ENCODE data around the gene ENOX1.

DNA sequence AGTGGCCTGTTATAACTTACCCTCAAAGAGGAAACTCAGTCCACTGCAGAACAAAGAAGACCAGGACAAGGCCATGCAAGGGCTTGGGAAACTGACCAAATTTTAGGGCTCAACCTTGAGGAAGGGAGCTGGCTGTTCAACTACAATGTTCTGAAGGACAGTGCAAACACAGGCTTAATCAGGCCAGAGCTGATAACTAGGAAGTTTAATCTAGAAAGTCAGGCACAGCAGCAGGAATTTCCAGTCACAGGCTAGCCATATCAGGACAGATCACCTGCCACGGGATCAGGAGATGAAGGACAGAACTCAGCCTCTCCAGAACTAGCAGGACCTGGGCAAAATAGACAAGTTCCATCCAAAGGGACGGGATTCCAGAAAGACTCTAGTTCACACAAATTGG is 89.4 kb downstream of the ENOX1 start:
- TF ChIP-seq, protein P1, sequence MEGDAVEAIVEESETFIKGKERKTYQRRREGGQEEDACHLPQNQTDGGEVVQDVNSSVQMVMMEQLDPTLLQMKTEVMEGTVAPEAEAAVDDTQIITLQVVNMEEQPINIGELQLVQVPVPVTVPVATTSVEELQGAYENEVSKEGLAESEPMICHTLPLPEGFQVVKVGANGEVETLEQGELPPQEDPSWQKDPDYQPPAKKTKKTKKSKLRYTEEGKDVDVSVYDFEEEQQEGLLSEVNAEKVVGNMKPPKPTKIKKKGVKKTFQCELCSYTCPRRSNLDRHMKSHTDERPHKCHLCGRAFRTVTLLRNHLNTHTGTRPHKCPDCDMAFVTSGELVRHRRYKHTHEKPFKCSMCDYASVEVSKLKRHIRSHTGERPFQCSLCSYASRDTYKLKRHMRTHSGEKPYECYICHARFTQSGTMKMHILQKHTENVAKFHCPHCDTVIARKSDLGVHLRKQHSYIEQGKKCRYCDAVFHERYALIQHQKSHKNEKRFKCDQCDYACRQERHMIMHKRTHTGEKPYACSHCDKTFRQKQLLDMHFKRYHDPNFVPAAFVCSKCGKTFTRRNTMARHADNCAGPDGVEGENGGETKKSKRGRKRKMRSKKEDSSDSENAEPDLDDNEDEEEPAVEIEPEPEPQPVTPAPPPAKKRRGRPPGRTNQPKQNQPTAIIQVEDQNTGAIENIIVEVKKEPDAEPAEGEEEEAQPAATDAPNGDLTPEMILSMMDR (conservative IDR thresholded peaks at IDR 0.05): no peak
- no peak for TF ChIP-seq ZFX (IDR thresholded peaks at IDR 0.05)

Measured in C4-2B (cell line).